ENCODE measurements around the gene MYO1H. TPM values are rescaled to one million over a fixed set of nuclear protein-coding genes. Genes with fewer than 3 reads are reported as not detected.
"Not testable (repeated sequence)": the region's sequence is repeated elsewhere in the genome, so short reads cannot be mapped to it uniquely, and the experiment has no call there.

The MYO1H gene
- total RNA-seq, 1 donor from 2014 or later: 4.4 TPM

GRCh38 chr12:109435428-109436187 is 87.9 kb downstream of the MYO1H start:
- Mint-ChIP-seq H3K4me3 (ENCODE audit: unreplicated experiment) (peak overlapping the region; percentile 54), H3K36me3 (ENCODE audit: low read depth, unreplicated experiment) (peaks cover 10% of the 10 kb centered on the region), H3K9me3 (ENCODE audit: unreplicated experiment) (no peaks in the 10 kb centered on the region), H3K27me3 (ENCODE audit: unreplicated experiment) (peaks cover 6% of the 10 kb centered on the region), H3K27ac (ENCODE audit: unreplicated experiment) (peak overlapping the region; percentile 95), H3K4me1 (ENCODE audit: unreplicated experiment) (peaks cover 48% of the 10 kb centered on the region)
- TF ChIP-seq CTCF (IDR thresholded peaks at IDR 0.05; ENCODE audit: unreplicated experiment): no peak
- DNase-seq (ENCODE audit: low spot score): no peak

GRCh38 chr12:109436188-109436560 is 88.5 kb downstream of the MYO1H start:
- Mint-ChIP-seq H3K9me3 (ENCODE audit: unreplicated experiment) (no peaks in the 10 kb centered on the region), H3K27me3 (ENCODE audit: unreplicated experiment) (peaks cover 6% of the 10 kb centered on the region), H3K4me3 (ENCODE audit: unreplicated experiment) (peak overlapping the region; percentile 73), H3K4me1 (ENCODE audit: unreplicated experiment) (peaks cover 48% of the 10 kb centered on the region), H3K36me3 (ENCODE audit: low read depth, unreplicated experiment) (peaks cover 10% of the 10 kb centered on the region), H3K27ac (ENCODE audit: unreplicated experiment) (peak overlapping the region; percentile 95)
- TF ChIP-seq CTCF (IDR thresholded peaks at IDR 0.05; ENCODE audit: unreplicated experiment): no peak
- peak; percentile 40 for DNase-seq (ENCODE audit: low spot score)

GRCh38 chr12:109439181-109439580 is 91.5 kb downstream of the MYO1H start:
- no peaks in the 10 kb centered on the region for H3K9me3 Mint-ChIP-seq (ENCODE audit: unreplicated experiment)
- no peak overlapping the region for H3K4me3 Mint-ChIP-seq (ENCODE audit: unreplicated experiment)
- H3K27ac Mint-ChIP-seq (ENCODE audit: unreplicated experiment): no peak overlapping the region
- no peak for TF ChIP-seq CTCF (IDR thresholded peaks at IDR 0.05; ENCODE audit: unreplicated experiment)
- H3K27me3 Mint-ChIP-seq (ENCODE audit: unreplicated experiment): no peaks in the 10 kb centered on the region
- peaks cover 18% of the 10 kb centered on the region for H3K36me3 Mint-ChIP-seq (ENCODE audit: low read depth, unreplicated experiment)
- DNase-seq (ENCODE audit: low spot score): no peak
- H3K4me1 Mint-ChIP-seq (ENCODE audit: unreplicated experiment): peaks cover 36% of the 10 kb centered on the region

DNA sequence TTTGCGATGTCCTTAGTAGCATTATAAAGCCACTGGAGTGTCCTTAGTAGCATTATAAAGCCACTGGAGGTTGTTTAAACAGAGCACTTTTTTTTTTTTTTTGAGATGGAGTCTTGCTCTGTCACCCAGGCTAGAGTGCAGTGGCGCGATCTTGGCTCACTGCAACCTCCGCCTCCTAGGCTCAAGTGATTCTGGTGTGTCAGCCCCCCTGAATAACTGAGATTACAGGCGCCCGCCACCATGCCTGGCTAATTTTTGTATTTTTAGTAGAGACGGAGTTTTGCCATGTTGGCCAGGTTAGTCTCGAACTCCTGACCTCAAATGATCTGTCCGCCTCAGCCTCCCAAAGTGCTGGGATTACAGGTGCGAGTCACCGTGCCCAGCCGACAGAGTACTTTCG is 92.3 kb downstream of the MYO1H start:
- not testable (repeated sequence) for H3K9me3 Mint-ChIP-seq (ENCODE audit: unreplicated experiment); H3K27ac Mint-ChIP-seq (ENCODE audit: unreplicated experiment); H3K27me3 Mint-ChIP-seq (ENCODE audit: unreplicated experiment); DNase-seq (ENCODE audit: low spot score); H3K4me3 Mint-ChIP-seq (ENCODE audit: unreplicated experiment)
- H3K36me3 Mint-ChIP-seq (ENCODE audit: low read depth, unreplicated experiment): peaks cover 17% of the 10 kb centered on the region
- H3K4me1 Mint-ChIP-seq (ENCODE audit: unreplicated experiment): peaks cover 38% of the 10 kb centered on the region

DNA sequence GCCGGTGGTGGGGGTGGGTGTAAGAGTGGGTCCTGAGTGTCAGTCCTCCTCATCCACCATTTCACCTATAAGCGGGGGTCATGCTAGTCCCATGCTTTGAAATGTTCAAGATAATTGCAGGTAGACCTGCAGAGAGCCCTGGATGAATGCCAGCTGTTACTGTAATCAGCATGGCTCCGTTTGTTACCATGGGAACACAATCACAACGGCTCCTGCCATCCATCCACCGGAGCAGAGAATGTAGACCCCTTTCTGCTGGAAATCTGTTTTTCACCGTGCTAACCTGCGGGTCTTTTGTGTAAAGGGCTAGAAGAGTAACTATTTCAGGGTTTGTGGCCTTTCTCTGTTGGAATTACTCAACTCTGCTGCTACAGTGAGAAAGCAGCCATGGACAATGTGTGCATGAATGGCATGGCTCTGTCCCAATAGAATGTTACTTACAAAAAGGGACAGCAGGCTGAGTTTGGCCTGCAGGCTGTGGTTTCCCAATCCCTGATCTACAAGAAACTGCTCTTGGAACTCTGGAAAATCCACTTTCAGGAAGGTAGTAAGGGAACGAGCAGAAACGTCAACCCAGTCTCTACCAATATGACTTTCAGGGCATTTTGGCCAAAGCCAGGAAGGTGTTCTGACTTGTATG is 93.3 kb downstream of the MYO1H start:
- Mint-ChIP-seq H3K27ac (ENCODE audit: unreplicated experiment) (peak overlapping the region; percentile 24), H3K4me3 (ENCODE audit: unreplicated experiment) (no peak overlapping the region), H3K27me3 (ENCODE audit: unreplicated experiment) (no peaks in the 10 kb centered on the region), H3K9me3 (ENCODE audit: unreplicated experiment) (no peaks in the 10 kb centered on the region), H3K4me1 (ENCODE audit: unreplicated experiment) (peaks cover 38% of the 10 kb centered on the region), H3K36me3 (ENCODE audit: low read depth, unreplicated experiment) (peaks cover 17% of the 10 kb centered on the region)
- TF ChIP-seq CTCF (IDR thresholded peaks at IDR 0.05; ENCODE audit: unreplicated experiment): no peak
- no peak for DNase-seq (ENCODE audit: low spot score)
